ENCODE data around the gene PCYOX1L. TPM values are rescaled to one million over a fixed set of nuclear protein-coding genes. Genes with fewer than 3 reads are reported as not detected.

The PCYOX1L gene
- total RNA-seq, 1 experiment from 2014 or later = 8.3 TPM

DNA sequence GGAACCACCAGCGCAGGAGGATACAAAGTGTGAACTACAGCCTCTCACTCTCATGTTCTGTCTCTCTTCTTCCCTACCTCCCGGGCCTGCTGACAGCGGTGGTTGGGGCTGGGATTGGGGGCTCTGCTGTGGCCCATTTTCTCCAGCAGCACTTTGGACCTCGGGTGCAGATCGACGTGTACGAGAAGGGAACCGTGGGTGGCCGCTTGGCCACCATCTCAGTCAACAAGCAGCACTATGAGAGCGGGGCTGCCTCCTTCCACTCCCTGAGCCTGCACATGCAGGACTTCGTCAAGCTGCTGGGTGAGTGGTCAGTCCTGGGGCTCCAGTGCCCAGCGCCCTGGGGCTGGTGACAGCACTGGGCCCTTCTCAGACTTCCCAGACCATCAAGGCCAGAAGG, 4.7 kb downstream of the PCYOX1L start:
- Histone ChIP-seq H3K9me2 (ENCODE audit: insufficient read depth) (no peaks in the 10 kb centered on the region), H2AFZ (no peak overlapping the region), H3K36me3 (ENCODE audit: low read depth) (no peaks in the 10 kb centered on the region), H3F3A (ENCODE audit: insufficient read depth, low read depth) (peaks cover 5% of the 10 kb centered on the region; the same call in 1 of the 2 replicates), H3K4me1 (replicated peaks; ENCODE audit: insufficient read depth) (0 out of 2 replicates have a peak, but pooled peaks cover 8% of the 10 kb centered on the region), H3K4me3 (no peak overlapping the region), H4K20me1 (ENCODE audit: insufficient read depth) (no peaks in the 10 kb centered on the region), H3K4me2 (no peak overlapping the region), H3K79me2 (ENCODE audit: low read depth) (no peaks in the 10 kb centered on the region), H3K9me3 (ENCODE audit: insufficient read depth, low read depth) (no peaks in the 10 kb centered on the region), H3K27ac (no peak overlapping the region), H3K27me3 (ENCODE audit: insufficient read depth, low read depth) (no peaks in the 10 kb centered on the region)
- intact Hi-C loops (cut with micrococcal nuclease; ENCODE audit: unreplicated experiment) = no loop called here
- no peak for DNase-seq
- CTCF ChIA-PET = no interaction called here
- BruUV-seq (replicated peaks) = no TSS peak
- POLR2A ChIA-PET (ENCODE audit: unreplicated experiment) = no interaction called here
- TF ChIP-seq CTCF (conservative IDR thresholded peaks at IDR 0.05) (no peak), EZH2 (IDR thresholded peaks at IDR 0.05; ENCODE audit: low read depth) (no peak)

DNA sequence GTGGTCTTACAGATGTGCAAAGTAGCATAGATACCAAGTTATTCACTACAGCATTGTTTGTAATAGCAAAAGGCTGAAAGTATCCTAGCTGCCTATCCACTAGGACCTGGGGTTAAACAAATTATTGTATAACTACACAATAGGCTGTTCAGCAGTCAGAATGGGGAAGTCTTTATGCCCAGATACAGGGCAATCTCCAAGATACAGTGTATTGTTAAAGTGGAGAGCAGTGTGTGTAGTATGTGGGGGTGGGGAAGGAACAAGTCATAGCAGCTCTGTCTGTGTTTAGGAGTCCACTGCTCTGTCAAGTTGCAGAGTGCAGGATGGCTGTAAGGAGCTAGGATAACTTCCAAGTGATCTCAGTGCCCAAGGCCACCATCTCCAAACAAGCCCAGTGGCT, 5.5 kb downstream of the PCYOX1L start:
- Histone ChIP-seq H3K79me2 (ENCODE audit: low read depth) (no peaks in the 10 kb centered on the region), H2AFZ (no peak overlapping the region), H3K27ac (no peak overlapping the region), H3K4me1 (replicated peaks; ENCODE audit: insufficient read depth) (0 out of 2 replicates have a peak, but pooled peaks cover 6% of the 10 kb centered on the region), H3F3A (ENCODE audit: insufficient read depth, low read depth) (peaks cover 5% of the 10 kb centered on the region; the same call in 1 of the 2 replicates), H3K4me2 (no peak overlapping the region), H3K4me3 (no peak overlapping the region), H3K27me3 (ENCODE audit: insufficient read depth, low read depth) (no peaks in the 10 kb centered on the region), H3K9me3 (ENCODE audit: insufficient read depth, low read depth) (no peaks in the 10 kb centered on the region), H3K36me3 (ENCODE audit: low read depth) (no peaks in the 10 kb centered on the region), H3K9me2 (ENCODE audit: insufficient read depth) (no peaks in the 10 kb centered on the region), H4K20me1 (ENCODE audit: insufficient read depth) (no peaks in the 10 kb centered on the region)
- TF ChIP-seq EZH2 (IDR thresholded peaks at IDR 0.05; ENCODE audit: low read depth) (no peak), CTCF (conservative IDR thresholded peaks at IDR 0.05) (no peak)
- BruUV-seq (replicated peaks) = no TSS peak
- intact Hi-C loops (cut with micrococcal nuclease; ENCODE audit: unreplicated experiment) = no loop called here
- ChIA-PET POLR2A (ENCODE audit: unreplicated experiment) (no interaction called here), CTCF (no interaction called here)
- no peak for DNase-seq

DNA sequence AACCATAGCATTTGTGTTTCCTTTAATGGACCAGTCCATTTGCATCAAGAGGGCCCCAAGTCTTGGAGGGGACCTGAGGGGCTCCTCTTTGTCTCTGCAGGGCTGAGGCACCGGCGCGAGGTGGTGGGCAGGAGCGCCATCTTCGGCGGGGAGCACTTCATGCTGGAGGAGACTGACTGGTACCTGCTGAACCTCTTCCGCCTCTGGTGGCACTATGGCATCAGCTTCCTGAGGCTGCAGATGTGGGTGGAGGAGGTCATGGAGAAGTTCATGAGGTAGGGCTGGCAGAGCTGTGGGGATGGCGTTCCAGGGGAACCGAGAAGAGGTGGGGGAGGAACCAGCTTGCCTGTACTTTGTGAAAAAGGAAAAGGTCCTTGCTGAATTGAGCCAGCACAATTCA, 6.1 kb downstream of the PCYOX1L start:
- no peaks in the 10 kb centered on the region for H3K36me3 ChIP-seq (ENCODE audit: low read depth)
- no peak overlapping the region for H3K27ac ChIP-seq
- H4K20me1 ChIP-seq (ENCODE audit: insufficient read depth) = no peaks in the 10 kb centered on the region
- 0 out of 2 replicates have a peak, but pooled peaks cover under 1% of the 10 kb centered on the region for H3K4me1 ChIP-seq (replicated peaks; ENCODE audit: insufficient read depth)
- no peak overlapping the region for H3K4me2 ChIP-seq
- ChIA-PET POLR2A (ENCODE audit: unreplicated experiment) (no interaction called here), CTCF (no interaction called here)
- no peaks in the 10 kb centered on the region for H3K9me3 ChIP-seq (ENCODE audit: insufficient read depth, low read depth)
- BruUV-seq (replicated peaks) = no TSS peak
- DNase-seq = no peak
- intact Hi-C loops (cut with micrococcal nuclease; ENCODE audit: unreplicated experiment) = no loop called here
- H3F3A ChIP-seq (ENCODE audit: insufficient read depth, low read depth) = peaks cover 5% of the 10 kb centered on the region; the same call in 1 of the 2 replicates
- H3K9me2 ChIP-seq (ENCODE audit: insufficient read depth) = no peaks in the 10 kb centered on the region
- H2AFZ ChIP-seq = no peak overlapping the region
- no peak overlapping the region for H3K4me3 ChIP-seq
- TF ChIP-seq EZH2 (IDR thresholded peaks at IDR 0.05; ENCODE audit: low read depth) (no peak), CTCF (conservative IDR thresholded peaks at IDR 0.05) (no peak)
- no peaks in the 10 kb centered on the region for H3K79me2 ChIP-seq (ENCODE audit: low read depth)
- no peaks in the 10 kb centered on the region for H3K27me3 ChIP-seq (ENCODE audit: insufficient read depth, low read depth)

Measured in PC-9 (cell line).